ENCODE measurements around the gene HIPK4. TPM values are rescaled to one million over a fixed set of nuclear protein-coding genes. Genes with fewer than 3 reads are reported as not detected.
A peak's percentile ranks its signal among the peaks of the same experiment; 100 is the strongest.

Gene HIPK4
- total RNA-seq, 3 donors from 2014 or later (not counting 1 experiment from before 2014, with no cell fraction given), result 0.14 to 0.29 TPM; not detected in 1

GRCh38 chr19:40419780-40420179 is 29.8 kb upstream of the HIPK4 start:
- H3K9me3 ChIP-seq (ENCODE audit: control insufficient read depth, insufficient read depth, low read length), result no peaks in the 10 kb centered on the region
- no peaks in the 10 kb centered on the region for H3K9me3 Mint-ChIP-seq
- peak overlapping the region; percentile 57 to 82 for H3K27ac Mint-ChIP-seq
- no peak for TF ChIP-seq CTCF (IDR thresholded peaks at IDR 0.05)
- WGBS (ENCODE audit: insufficient coverage), result 96% methylated on average over 5 of the region's 5 CpGs
- peaks cover 48% of the 10 kb centered on the region for H3K4me1 ChIP-seq (ENCODE audit: control insufficient read depth, insufficient read depth, low read length)
- peaks cover 10% of the 10 kb centered on the region for H3K36me3 ChIP-seq (ENCODE audit: control insufficient read depth, insufficient read depth, low read length)
- no peak overlapping the region for H3K27ac ChIP-seq (ENCODE audit: low read length)
- DNase-seq (no peak), ATAC-seq (no peak)
- H3K4me3 ChIP-seq (ENCODE audit: low read length), result no peak overlapping the region
- H3K27me3 ChIP-seq (ENCODE audit: control insufficient read depth, insufficient read depth, low read length), result no peaks in the 10 kb centered on the region
- H3K4me3 Mint-ChIP-seq, result peak overlapping the region; percentile 77
- no peaks in the 10 kb centered on the region for H3K36me3 Mint-ChIP-seq
- intact Hi-C loops (cut with micrococcal nuclease), result loop anchor here (5.0 kb wide), 1 partner anchor 178 kb away; no protein-coding TSS in a partner anchor
- H3K4me1 Mint-ChIP-seq, result peaks cover 34 to 54% of the 10 kb centered on the region in 2 donors
- H3K27me3 Mint-ChIP-seq (ENCODE audit: low read depth in 2 of 2), result no peaks in the 10 kb centered on the region

GRCh38 chr19:40419066-40419612 is 29.2 kb upstream of the HIPK4 start:
- Mint-ChIP-seq H3K9me3 (no peaks in the 10 kb centered on the region), H3K4me1 (peaks cover 28 to 51% of the 10 kb centered on the region in 2 donors), H3K4me3 (no peak overlapping the region), H3K36me3 (no peaks in the 10 kb centered on the region), H3K27ac (peak overlapping the region in 1 of 2 donors; percentile 82), H3K27me3 (ENCODE audit: low read depth in 2 of 2) (no peaks in the 10 kb centered on the region)
- Histone ChIP-seq H3K36me3 (ENCODE audit: control insufficient read depth, insufficient read depth, low read length) (peaks cover 10% of the 10 kb centered on the region), H3K27ac (ENCODE audit: low read length) (no peak overlapping the region), H3K9me3 (ENCODE audit: control insufficient read depth, insufficient read depth, low read length) (no peaks in the 10 kb centered on the region), H3K4me3 (ENCODE audit: low read length) (no peak overlapping the region), H3K4me1 (ENCODE audit: control insufficient read depth, insufficient read depth, low read length) (peaks cover 50% of the 10 kb centered on the region), H3K27me3 (ENCODE audit: control insufficient read depth, insufficient read depth, low read length) (no peaks in the 10 kb centered on the region)
- TF ChIP-seq CTCF (IDR thresholded peaks at IDR 0.05), result no peak
- WGBS (ENCODE audit: insufficient coverage), result 92% methylated on average over 5 of the region's 5 CpGs
- intact Hi-C loops (cut with micrococcal nuclease), result no loop called here
- no peak for ATAC-seq
- no peak for DNase-seq

- ATAC-seq (no peak), DNase-seq (no peak)
- WGBS (ENCODE audit: insufficient coverage), result 74% methylated on average over 3 of the region's 3 CpGs
- H3K4me1 Mint-ChIP-seq, result peaks cover 31 to 59% of the 10 kb centered on the region in 2 donors
- no peak overlapping the region for H3K4me3 Mint-ChIP-seq
- Histone ChIP-seq H3K9me3 (ENCODE audit: control insufficient read depth, insufficient read depth, low read length) (no peaks in the 10 kb centered on the region), H3K27me3 (ENCODE audit: control insufficient read depth, insufficient read depth, low read length) (no peaks in the 10 kb centered on the region), H3K27ac (ENCODE audit: low read length) (no peak overlapping the region), H3K4me1 (ENCODE audit: control insufficient read depth, insufficient read depth, low read length) (peaks cover 55% of the 10 kb centered on the region), H3K36me3 (ENCODE audit: control insufficient read depth, insufficient read depth, low read length) (peaks cover 8% of the 10 kb centered on the region), H3K4me3 (ENCODE audit: low read length) (no peak overlapping the region)
- TF ChIP-seq CTCF (IDR thresholded peaks at IDR 0.05), result no peak
- H3K9me3 Mint-ChIP-seq, result no peaks in the 10 kb centered on the region
- H3K36me3 Mint-ChIP-seq, result no peaks in the 10 kb centered on the region
- peaks cover 0 to 3% of the 10 kb centered on the region in 2 donors for H3K27me3 Mint-ChIP-seq (ENCODE audit: low read depth in 2 of 2)
- intact Hi-C loops (cut with micrococcal nuclease), result no loop called here
- peak overlapping the region; percentile 72 to 82 for H3K27ac Mint-ChIP-seq
Measured at GRCh38 chr19:40418040-40418439, 28.1 kb upstream of the HIPK4 start.

- Histone ChIP-seq H3K27ac (ENCODE audit: low read length) (peak overlapping the region; percentile 36), H3K4me3 (ENCODE audit: low read length) (no peak overlapping the region)
- peak overlapping the region; percentile 72 to 82 for H3K27ac Mint-ChIP-seq
Measured at GRCh38 chr19:40417643-40417981, 27.6 kb upstream of the HIPK4 start.

More at GRCh38 chr19:40417643-40417981, 27.6 kb upstream of the HIPK4 start:
- no peaks in the 10 kb centered on the region for H3K9me3 ChIP-seq (ENCODE audit: control insufficient read depth, insufficient read depth, low read length)
- Mint-ChIP-seq H3K4me3 (no peak overlapping the region), H3K27me3 (ENCODE audit: low read depth in 2 of 2) (peaks cover 0 to 3% of the 10 kb centered on the region in 2 donors), H3K4me1 (peaks cover 31 to 61% of the 10 kb centered on the region in 2 donors), H3K36me3 (no peaks in the 10 kb centered on the region), H3K9me3 (no peaks in the 10 kb centered on the region)
- intact Hi-C loops (cut with micrococcal nuclease), result no loop called here
- H3K27me3 ChIP-seq (ENCODE audit: control insufficient read depth, insufficient read depth, low read length), result no peaks in the 10 kb centered on the region
- 82% methylated on average over 4 of the region's 4 CpGs for WGBS (ENCODE audit: insufficient coverage)
- TF ChIP-seq CTCF (IDR thresholded peaks at IDR 0.05), result no peak
- H3K4me1 ChIP-seq (ENCODE audit: control insufficient read depth, insufficient read depth, low read length), result peaks cover 60% of the 10 kb centered on the region
- peaks cover 4% of the 10 kb centered on the region for H3K36me3 ChIP-seq (ENCODE audit: control insufficient read depth, insufficient read depth, low read length)
- DNase-seq, result no peak
- no peak for ATAC-seq
